OCI-LY3 (cell line): Measurements from ENCODE around the gene SUMF1.

Experiments used
- CTCF ChIP-seq: fragments of 200-600, 300-600 bp; sonication (generic); IDR thresholded peaks from 2 replicates; pipeline ENCODE4 v1.5.1; 2014; ENCODE audit warnings: antibody characterized with exemption, low read length, low read depth
- EZH2phosphoT487 ChIP-seq: fragments of 200-600 bp; shearing (Covaris generic); IDR thresholded peaks from 2 replicates; pipeline ENCODE4 v1.6.1; 2018; ENCODE audit warnings: antibody characterized with exemption, mixed run types, low read depth

DNA sequence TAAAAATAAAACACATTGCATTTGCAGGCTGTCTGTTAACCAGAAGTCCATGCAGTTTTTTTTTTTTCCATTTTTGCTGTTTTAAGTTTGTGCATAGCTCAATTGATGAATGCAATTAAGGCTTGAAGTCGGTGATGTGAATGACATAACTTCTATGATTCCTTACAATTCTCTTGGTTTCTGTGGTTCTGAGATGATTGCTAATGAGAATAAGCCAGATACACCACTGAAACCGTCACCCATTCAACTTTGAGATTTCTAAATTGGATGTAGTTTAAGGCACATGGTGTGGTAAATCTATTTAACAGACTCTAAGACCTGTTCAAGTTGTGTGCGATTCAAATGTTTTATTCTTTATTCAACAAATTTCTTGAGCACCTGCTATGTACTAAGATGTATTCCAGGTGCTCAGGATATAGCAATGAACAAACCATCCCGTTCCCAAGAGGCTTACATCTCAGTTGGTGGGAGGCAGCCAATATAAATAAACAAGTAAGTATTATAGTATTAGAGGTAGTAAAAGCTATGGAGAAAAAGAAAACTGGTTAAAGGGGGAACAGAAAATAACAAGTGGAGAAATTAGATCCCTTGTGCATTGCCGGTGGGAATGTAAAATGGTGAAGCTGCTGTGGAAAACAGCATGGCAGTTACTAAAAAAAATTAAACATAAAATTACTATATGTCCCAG lies 30.1 kb upstream of the SUMF1 start:
- TF ChIP-seq CTCF (no peak), EZH2phosphoT487 (no peak)
